ENCODE results near the gene LRRC31. TPM values are rescaled to one million over a fixed set of nuclear protein-coding genes. Genes with fewer than 3 reads are reported as not detected.

Gene LRRC31
- total and polyA plus RNA-seq, 2 of the 13 experiments (the other 11 are each of a cell fraction or from before 2014, with no cell fraction given): not detected

GRCh38 chr3:169813757-169814517 lies 55.8 kb downstream of the LRRC31 start:
- peaks cover 0 to 14% of the 10 kb centered on the region in 2 experiments; a peak in 2 of 5 replicates for H3K27me3 ChIP-seq (ENCODE audit: control insufficient read depth in 1 of 2, insufficient read depth in 2 of 2, low read length in 2 of 2)
- H3K4me2 ChIP-seq (ENCODE audit: low read depth, low read length): peak overlapping the region; percentile 51
- POLR2A ChIA-PET: no interaction called here
- no peaks in the 10 kb centered on the region for H3K79me2 ChIP-seq (ENCODE audit: insufficient read depth, low read length)
- peak; percentile 33 for DNase-seq (ENCODE audit: low spot score)
- in situ Hi-C loops (cut with HindIII; ENCODE audit: extremely low pct_ligation_motif_present, low pct_unique_long_range_greater_than_20kb) (no loop called here), intact Hi-C loops (cut with micrococcal nuclease; ENCODE audit: unreplicated experiment) (no loop called here)
- WGBS (ENCODE audit: low lambda C conversion rate): 50% methylated on average over 27 of the region's 27 CpGs
- CTCF ChIA-PET (ENCODE audit: low intra/inter-chr PET ratio, low total read pairs): no interaction called here
- ATAC-seq: peak; percentile 83
- H3K27ac ChIP-seq (ENCODE audit: extremely low read length, insufficient read depth, low read length): no peak overlapping the region
- peaks cover 7% of the 10 kb centered on the region for H3K9me3 ChIP-seq (ENCODE audit: low read length)
- peaks cover 14% of the 10 kb centered on the region for H3K4me1 ChIP-seq (ENCODE audit: insufficient read depth, low read length)
- H3K36me3 ChIP-seq (replicated peaks in 1 of 2; ENCODE audit: control insufficient read depth in 1 of 2, insufficient read depth in 2 of 2, low read length in 2 of 2): no peaks in the 10 kb centered on the region
- H2AFZ ChIP-seq (ENCODE audit: low read length): no peak overlapping the region
- H4K20me1 ChIP-seq (ENCODE audit: insufficient read depth, low read length): no peaks in the 10 kb centered on the region
- peak overlapping the region in 1 of 3 experiments; percentile 7; a peak in 2 of 6 replicates for H3K4me3 ChIP-seq (replicated peaks in 1 of 3; ENCODE audit: insufficient read depth in 1 of 3, low read depth in 2 of 3, low read length in 3 of 3)
- no peak overlapping the region for H3K9ac ChIP-seq (ENCODE audit: insufficient read depth, low read depth, low read length)
- BruUV-seq (replicated peaks): no TSS peak
- no peak for FAIRE-seq
- TF ChIP-seq, protein P1, sequence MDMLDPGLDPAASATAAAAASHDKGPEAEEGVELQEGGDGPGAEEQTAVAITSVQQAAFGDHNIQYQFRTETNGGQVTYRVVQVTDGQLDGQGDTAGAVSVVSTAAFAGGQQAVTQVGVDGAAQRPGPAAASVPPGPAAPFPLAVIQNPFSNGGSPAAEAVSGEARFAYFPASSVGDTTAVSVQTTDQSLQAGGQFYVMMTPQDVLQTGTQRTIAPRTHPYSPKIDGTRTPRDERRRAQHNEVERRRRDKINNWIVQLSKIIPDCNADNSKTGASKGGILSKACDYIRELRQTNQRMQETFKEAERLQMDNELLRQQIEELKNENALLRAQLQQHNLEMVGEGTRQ (IDR thresholded peaks at IDR 0.05; ENCODE audit: low read depth, low read length): 0 out of 2 replicates have a peak, but pooled peaks have one; percentile 18
- TF ChIP-seq, protein P1 (CRISPR knock-in tag; IDR thresholded peaks at IDR 0.05; ENCODE audit: borderline replicate concordance): peak; percentile 55; the same call in 1 of the 2 replicates
- TF ChIP-seq ZNF564 (CRISPR knock-in tag; IDR thresholded peaks at IDR 0.05) (no peak), ZSCAN12 (CRISPR knock-in tag; IDR thresholded peaks at IDR 0.05) (no peak), ZNF446 (CRISPR knock-in tag; IDR thresholded peaks at IDR 0.05) (no peak), ZNF337 (CRISPR knock-in tag; IDR thresholded peaks at IDR 0.05; ENCODE audit: borderline replicate concordance, low read depth) (no peak), GTF3A (CRISPR knock-in tag; conservative IDR thresholded peaks at IDR 0.05) (no peak), SNAPC5 (CRISPR knock-in tag; IDR thresholded peaks at IDR 0.05; ENCODE audit: borderline replicate concordance) (no peak), RXRA (CRISPR knock-in tag; IDR thresholded peaks at IDR 0.05) (no peak)
- TF ChIP-seq, protein P2, sequence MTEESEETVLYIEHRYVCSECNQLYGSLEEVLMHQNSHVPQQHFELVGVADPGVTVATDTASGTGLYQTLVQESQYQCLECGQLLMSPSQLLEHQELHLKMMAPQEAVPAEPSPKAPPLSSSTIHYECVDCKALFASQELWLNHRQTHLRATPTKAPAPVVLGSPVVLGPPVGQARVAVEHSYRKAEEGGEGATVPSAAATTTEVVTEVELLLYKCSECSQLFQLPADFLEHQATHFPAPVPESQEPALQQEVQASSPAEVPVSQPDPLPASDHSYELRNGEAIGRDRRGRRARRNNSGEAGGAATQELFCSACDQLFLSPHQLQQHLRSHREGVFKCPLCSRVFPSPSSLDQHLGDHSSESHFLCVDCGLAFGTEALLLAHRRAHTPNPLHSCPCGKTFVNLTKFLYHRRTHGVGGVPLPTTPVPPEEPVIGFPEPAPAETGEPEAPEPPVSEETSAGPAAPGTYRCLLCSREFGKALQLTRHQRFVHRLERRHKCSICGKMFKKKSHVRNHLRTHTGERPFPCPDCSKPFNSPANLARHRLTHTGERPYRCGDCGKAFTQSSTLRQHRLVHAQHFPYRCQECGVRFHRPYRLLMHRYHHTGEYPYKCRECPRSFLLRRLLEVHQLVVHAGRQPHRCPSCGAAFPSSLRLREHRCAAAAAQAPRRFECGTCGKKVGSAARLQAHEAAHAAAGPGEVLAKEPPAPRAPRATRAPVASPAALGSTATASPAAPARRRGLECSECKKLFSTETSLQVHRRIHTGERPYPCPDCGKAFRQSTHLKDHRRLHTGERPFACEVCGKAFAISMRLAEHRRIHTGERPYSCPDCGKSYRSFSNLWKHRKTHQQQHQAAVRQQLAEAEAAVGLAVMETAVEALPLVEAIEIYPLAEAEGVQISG (CRISPR knock-in tag; IDR thresholded peaks at IDR 0.05): peak; percentile 44
- TF ChIP-seq, protein P3, sequence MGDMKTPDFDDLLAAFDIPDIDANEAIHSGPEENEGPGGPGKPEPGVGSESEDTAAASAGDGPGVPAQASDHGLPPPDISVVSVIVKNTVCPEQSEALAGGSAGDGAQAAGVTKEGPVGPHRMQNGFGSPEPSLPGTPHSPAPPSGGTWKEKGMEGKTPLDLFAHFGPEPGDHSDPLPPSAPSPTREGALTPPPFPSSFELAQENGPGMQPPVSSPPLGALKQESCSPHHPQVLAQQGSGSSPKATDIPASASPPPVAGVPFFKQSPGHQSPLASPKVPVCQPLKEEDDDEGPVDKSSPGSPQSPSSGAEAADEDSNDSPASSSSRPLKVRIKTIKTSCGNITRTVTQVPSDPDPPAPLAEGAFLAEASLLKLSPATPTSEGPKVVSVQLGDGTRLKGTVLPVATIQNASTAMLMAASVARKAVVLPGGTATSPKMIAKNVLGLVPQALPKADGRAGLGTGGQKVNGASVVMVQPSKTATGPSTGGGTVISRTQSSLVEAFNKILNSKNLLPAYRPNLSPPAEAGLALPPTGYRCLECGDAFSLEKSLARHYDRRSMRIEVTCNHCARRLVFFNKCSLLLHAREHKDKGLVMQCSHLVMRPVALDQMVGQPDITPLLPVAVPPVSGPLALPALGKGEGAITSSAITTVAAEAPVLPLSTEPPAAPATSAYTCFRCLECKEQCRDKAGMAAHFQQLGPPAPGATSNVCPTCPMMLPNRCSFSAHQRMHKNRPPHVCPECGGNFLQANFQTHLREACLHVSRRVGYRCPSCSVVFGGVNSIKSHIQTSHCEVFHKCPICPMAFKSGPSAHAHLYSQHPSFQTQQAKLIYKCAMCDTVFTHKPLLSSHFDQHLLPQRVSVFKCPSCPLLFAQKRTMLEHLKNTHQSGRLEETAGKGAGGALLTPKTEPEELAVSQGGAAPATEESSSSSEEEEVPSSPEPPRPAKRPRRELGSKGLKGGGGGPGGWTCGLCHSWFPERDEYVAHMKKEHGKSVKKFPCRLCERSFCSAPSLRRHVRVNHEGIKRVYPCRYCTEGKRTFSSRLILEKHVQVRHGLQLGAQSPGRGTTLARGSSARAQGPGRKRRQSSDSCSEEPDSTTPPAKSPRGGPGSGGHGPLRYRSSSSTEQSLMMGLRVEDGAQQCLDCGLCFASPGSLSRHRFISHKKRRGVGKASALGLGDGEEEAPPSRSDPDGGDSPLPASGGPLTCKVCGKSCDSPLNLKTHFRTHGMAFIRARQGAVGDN (CRISPR knock-in tag; IDR thresholded peaks at IDR 0.05): peak; percentile 53
- TF ChIP-seq, protein P4, sequence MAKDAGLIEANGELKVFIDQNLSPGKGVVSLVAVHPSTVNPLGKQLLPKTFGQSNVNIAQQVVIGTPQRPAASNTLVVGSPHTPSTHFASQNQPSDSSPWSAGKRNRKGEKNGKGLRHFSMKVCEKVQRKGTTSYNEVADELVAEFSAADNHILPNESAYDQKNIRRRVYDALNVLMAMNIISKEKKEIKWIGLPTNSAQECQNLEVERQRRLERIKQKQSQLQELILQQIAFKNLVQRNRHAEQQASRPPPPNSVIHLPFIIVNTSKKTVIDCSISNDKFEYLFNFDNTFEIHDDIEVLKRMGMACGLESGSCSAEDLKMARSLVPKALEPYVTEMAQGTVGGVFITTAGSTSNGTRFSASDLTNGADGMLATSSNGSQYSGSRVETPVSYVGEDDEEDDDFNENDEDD (CRISPR knock-in tag; IDR thresholded peaks at IDR 0.05; ENCODE audit: borderline replicate concordance): peak; percentile 45; the same call in 1 of the 2 replicates
